OCI-LY1 (cell line): ENCODE measurements around the gene TMEM256.
A peak's percentile ranks its signal among the peaks of the same experiment; 100 is the strongest.

Experiments
- H2AFZ ChIP-seq: fragments of 200-600 bp; sonication (generic), shearing (Covaris generic); 2 replicates; pipeline ENCODE4 v1.6.0; 2014; ENCODE audit warnings: antibody characterized with exemption, mild to moderate bottlenecking, low read length
- H3F3A ChIP-seq: fragments of 200-600 bp; sonication (generic), shearing (Covaris generic); 2 replicates; pipeline ENCODE4 v1.6.0; 2014; ENCODE audit warnings: mild to moderate bottlenecking, antibody characterized with exemption, low read length, moderate library complexity; ENCODE audit not compliant: insufficient read depth
- H3K27ac ChIP-seq: fragments of 200-600 bp; sonication (generic); 2 replicates; pipeline ENCODE4 v1.5.1; 2014; ENCODE audit warnings: low read length, mixed run types, mild to moderate bottlenecking, low read depth; ENCODE audit not compliant: poor library complexity, severe bottlenecking
- H3K27me3 ChIP-seq: fragments of 200-600 bp; sonication (generic); 2 replicates; pipeline ENCODE4 v1.6.0; 2014; ENCODE audit warnings: antibody characterized with exemption, mild to moderate bottlenecking, low read length, moderate library complexity; ENCODE audit not compliant: insufficient read depth
- H3K36me3 ChIP-seq: fragments of 200-600 bp; sonication (generic); 2 replicates; pipeline ENCODE4 v1.6.1; 2014; ENCODE audit warnings: mild to moderate bottlenecking, antibody characterized with exemption, low read length, moderate library complexity, mixed read lengths; ENCODE audit not compliant: insufficient read depth
- H3K4me1 ChIP-seq: fragments of 200-600 bp; sonication (generic); 2 replicates; pipeline ENCODE4 v1.5.1; 2014; ENCODE audit warnings: mild to moderate bottlenecking, low read length, moderate library complexity; ENCODE audit not compliant: insufficient read depth, severe bottlenecking
- H3K4me2 ChIP-seq: fragments of 200-600 bp; sonication (generic), shearing (Covaris generic); 2 replicates; pipeline ENCODE4 v1.6.1; 2014; ENCODE audit warnings: low read length
- H3K4me3 ChIP-seq: fragments of 200-600 bp; sonication (generic); 2 replicates; pipeline ENCODE4 v1.5.1; 2014; ENCODE audit warnings: low read length, low read depth, mild to moderate bottlenecking, mixed read lengths; ENCODE audit not compliant: poor library complexity, severe bottlenecking
- H3K79me2 ChIP-seq: fragments of 200-600 bp; shearing (Covaris generic); 2 replicates; pipeline ENCODE4 v1.6.1; 2016; ENCODE audit warnings: mixed run types, low read length, mixed read lengths; ENCODE audit not compliant: insufficient read depth
- H3K9ac ChIP-seq: fragments of 200-600 bp; sonication (generic), shearing (Covaris generic); 2 replicates; pipeline ENCODE4 v1.6.1; 2014; ENCODE audit warnings: mild to moderate bottlenecking, low read length, mixed read lengths
- H3K9me2 ChIP-seq: fragments of 200-600 bp; sonication (generic), shearing (Covaris generic); 2 replicates; pipeline ENCODE4 v1.6.1; 2014; ENCODE audit warnings: low read depth, mild to moderate bottlenecking, low read length, mixed read lengths
- H3K9me3 ChIP-seq: fragments of 200-600 bp; shearing (Covaris generic); 2 replicates; pipeline ENCODE4 v1.6.1; 2014; ENCODE audit warnings: low read length, mixed read lengths
- H4K20me1 ChIP-seq: fragments of 200-600 bp; sonication (generic), shearing (Covaris generic); 2 replicates; pipeline ENCODE4 v1.6.0; 2016; ENCODE audit warnings: mild to moderate bottlenecking, low read length; ENCODE audit not compliant: insufficient read depth
- EZH2 ChIP-seq: fragments of 200-600 bp; sonication (generic), shearing (Covaris generic); IDR thresholded peaks from 2 replicates; pipeline ENCODE4 v1.8.0; 2017; ENCODE audit warnings: borderline replicate concordance, mixed run types, mild to moderate bottlenecking, antibody characterized with exemption, low read length, moderate library complexity, mixed read lengths
- TF ChIP-seq, protein P1 (sequence below): fragments of 200-600 bp; sonication (generic), shearing (Covaris generic); IDR thresholded peaks from 2 replicates; pipeline ENCODE4 v1.5.1; 2017; ENCODE audit warnings: mild to moderate bottlenecking, antibody characterized with exemption, low read length, moderate library complexity, mixed read lengths

TMEM256 gene

DNA sequence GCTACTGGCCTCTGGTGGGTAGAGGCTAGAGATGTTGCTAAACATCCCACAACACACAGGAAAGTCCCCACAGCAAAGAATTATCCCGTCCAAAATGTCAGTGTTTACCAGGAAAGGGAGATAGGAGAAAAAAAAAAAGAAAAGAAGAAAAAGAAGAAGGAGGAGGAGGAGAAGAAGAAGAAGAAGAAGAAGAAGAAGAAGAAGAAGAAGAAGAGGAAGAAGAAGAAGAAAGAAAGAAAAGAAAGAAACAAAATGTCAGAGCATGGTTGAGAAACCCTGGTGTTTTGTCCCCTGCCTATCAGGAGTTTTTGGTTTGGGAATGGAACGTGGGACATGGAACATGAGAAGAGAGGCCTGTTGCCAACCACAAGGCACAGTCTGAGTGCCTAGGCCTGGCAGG, 46.5 kb downstream of the TMEM256 start:
- Histone ChIP-seq H3F3A (no peaks in the 10 kb centered on the region), H3K4me3 (no peak overlapping the region)
- TF ChIP-seq, protein P1, sequence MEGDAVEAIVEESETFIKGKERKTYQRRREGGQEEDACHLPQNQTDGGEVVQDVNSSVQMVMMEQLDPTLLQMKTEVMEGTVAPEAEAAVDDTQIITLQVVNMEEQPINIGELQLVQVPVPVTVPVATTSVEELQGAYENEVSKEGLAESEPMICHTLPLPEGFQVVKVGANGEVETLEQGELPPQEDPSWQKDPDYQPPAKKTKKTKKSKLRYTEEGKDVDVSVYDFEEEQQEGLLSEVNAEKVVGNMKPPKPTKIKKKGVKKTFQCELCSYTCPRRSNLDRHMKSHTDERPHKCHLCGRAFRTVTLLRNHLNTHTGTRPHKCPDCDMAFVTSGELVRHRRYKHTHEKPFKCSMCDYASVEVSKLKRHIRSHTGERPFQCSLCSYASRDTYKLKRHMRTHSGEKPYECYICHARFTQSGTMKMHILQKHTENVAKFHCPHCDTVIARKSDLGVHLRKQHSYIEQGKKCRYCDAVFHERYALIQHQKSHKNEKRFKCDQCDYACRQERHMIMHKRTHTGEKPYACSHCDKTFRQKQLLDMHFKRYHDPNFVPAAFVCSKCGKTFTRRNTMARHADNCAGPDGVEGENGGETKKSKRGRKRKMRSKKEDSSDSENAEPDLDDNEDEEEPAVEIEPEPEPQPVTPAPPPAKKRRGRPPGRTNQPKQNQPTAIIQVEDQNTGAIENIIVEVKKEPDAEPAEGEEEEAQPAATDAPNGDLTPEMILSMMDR, result no peak
- no peak for TF ChIP-seq EZH2

DNA sequence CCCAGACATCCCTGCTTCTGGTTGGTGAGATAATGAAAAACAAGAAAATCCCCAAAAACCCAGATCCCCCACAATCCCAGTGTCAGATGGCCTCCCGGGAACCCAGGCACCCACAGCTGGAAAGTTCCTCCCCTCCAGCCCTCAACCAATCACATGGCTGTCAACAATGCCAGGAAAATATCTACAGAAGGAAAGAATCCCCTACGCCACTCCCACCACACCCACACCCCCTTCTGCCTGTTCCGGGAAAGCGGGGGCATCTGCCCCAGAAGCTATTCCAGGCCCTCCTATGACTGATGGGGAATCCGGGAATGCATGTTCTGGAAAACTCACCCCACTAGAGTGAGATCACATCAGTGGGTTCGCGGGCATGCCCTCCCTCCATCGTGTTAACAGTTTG, 47.1 kb downstream of the TMEM256 start:
- H3K4me1 ChIP-seq, result peaks cover 13% of the 10 kb centered on the region
- no peak overlapping the region for H3K27ac ChIP-seq
- no peaks in the 10 kb centered on the region for H3K9me3 ChIP-seq
- H3F3A ChIP-seq, result no peaks in the 10 kb centered on the region
- H3K27me3 ChIP-seq, result peaks cover 5% of the 10 kb centered on the region; the same call in 1 of the 2 replicates
- no peaks in the 10 kb centered on the region for H4K20me1 ChIP-seq
- TF ChIP-seq, protein P1, result no peak
- TF ChIP-seq EZH2, result no peak
- H3K9me2 ChIP-seq, result no peaks in the 10 kb centered on the region
- H3K36me3 ChIP-seq, result no peaks in the 10 kb centered on the region
- no peak overlapping the region for H3K4me3 ChIP-seq
- H2AFZ ChIP-seq, result no peak overlapping the region
- no peak overlapping the region for H3K9ac ChIP-seq
- no peaks in the 10 kb centered on the region for H3K79me2 ChIP-seq
- H3K4me2 ChIP-seq, result no peak overlapping the region

More for the DNA sequence above, 46.5 kb downstream of the TMEM256 start:
- peaks cover 5% of the 10 kb centered on the region; the same call in 1 of the 2 replicates for H3K27me3 ChIP-seq
- no peaks in the 10 kb centered on the region for H3K36me3 ChIP-seq
- H3K4me1 ChIP-seq, result peaks cover 8% of the 10 kb centered on the region
- no peaks in the 10 kb centered on the region for H4K20me1 ChIP-seq
- H3K79me2 ChIP-seq, result no peaks in the 10 kb centered on the region
- H2AFZ ChIP-seq, result no peak overlapping the region
- H3K4me2 ChIP-seq, result no peak overlapping the region
- no peak overlapping the region for H3K9ac ChIP-seq
- H3K9me3 ChIP-seq, result no peaks in the 10 kb centered on the region
- H3K9me2 ChIP-seq, result no peaks in the 10 kb centered on the region
- no peak overlapping the region for H3K27ac ChIP-seq

DNA sequence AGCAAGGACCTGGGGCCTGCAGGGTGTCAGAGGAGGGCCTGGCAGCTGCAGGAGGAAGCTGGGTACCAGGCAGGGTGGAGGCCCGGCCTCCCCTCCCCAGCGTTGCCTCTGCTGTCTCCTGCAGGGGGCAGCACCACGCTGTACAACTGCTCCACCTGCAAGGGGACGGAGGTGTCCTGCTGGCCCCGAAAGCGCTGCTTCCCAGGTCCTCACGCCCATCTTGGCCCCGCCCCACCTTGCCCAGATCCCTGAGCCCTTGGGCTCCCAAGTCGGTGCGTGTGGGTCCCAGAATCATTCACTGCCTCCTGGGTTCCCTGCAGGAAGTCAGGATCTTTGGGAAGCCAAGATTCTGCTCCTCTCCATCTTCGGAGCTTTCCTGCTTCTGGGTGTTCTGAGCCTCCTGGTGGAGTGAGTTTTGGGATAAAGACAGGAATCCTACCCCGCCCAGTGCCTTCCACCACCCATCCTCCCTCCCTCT, 47.8 kb downstream of the TMEM256 start:
- H3K36me3 ChIP-seq, result no peaks in the 10 kb centered on the region
- TF ChIP-seq, protein P1, result peak; percentile 89
- no peak for TF ChIP-seq EZH2
- H3F3A ChIP-seq, result no peaks in the 10 kb centered on the region
- H3K27me3 ChIP-seq, result peaks cover 5% of the 10 kb centered on the region; the same call in 1 of the 2 replicates
- peaks cover 18% of the 10 kb centered on the region for H3K4me1 ChIP-seq
- no peak overlapping the region for H3K4me2 ChIP-seq
- no peaks in the 10 kb centered on the region for H3K9me3 ChIP-seq
- no peak overlapping the region for H2AFZ ChIP-seq
- H3K79me2 ChIP-seq, result no peaks in the 10 kb centered on the region
- H3K27ac ChIP-seq, result no peak overlapping the region
- no peaks in the 10 kb centered on the region for H3K9me2 ChIP-seq
- no peak overlapping the region for H3K9ac ChIP-seq
- no peaks in the 10 kb centered on the region for H4K20me1 ChIP-seq
- no peak overlapping the region for H3K4me3 ChIP-seq
